BLaER1 (cell line): ENCODE measurements around the gene NXN.

Source experiments
- H3K27ac ChIP-seq: shearing (Covaris generic); formaldehyde crosslinking; 2 replicates; pipeline ENCODE4 v1.8.1; 2022
- H3K27me3 ChIP-seq: shearing (Covaris generic); formaldehyde crosslinking; 2 replicates; pipeline ENCODE4 v1.8.1; 2022
- H3K36me3 ChIP-seq: shearing (Covaris generic); formaldehyde crosslinking; 2 replicates; pipeline ENCODE4 v1.8.1; 2022
- H3K4me1 ChIP-seq: shearing (Covaris generic); formaldehyde crosslinking; 2 replicates; pipeline ENCODE4 v1.8.1; 2022
- H3K4me2 ChIP-seq: shearing (Covaris generic); formaldehyde crosslinking; 2 replicates; pipeline ENCODE4 v1.8.1; 2022
- H3K4me3 ChIP-seq: shearing (Covaris generic); formaldehyde crosslinking; 2 replicates; pipeline ENCODE4 v1.8.1; 2022
- H3K9ac ChIP-seq: shearing (Covaris generic); formaldehyde crosslinking; 2 replicates; pipeline ENCODE4 v1.8.1; 2022
- H3K9me3 ChIP-seq: shearing (Covaris generic); formaldehyde crosslinking; 2 replicates; pipeline ENCODE4 v1.8.1; 2022
- H4K20me1 ChIP-seq: shearing (Covaris generic); formaldehyde crosslinking; 2 replicates; pipeline ENCODE4 v1.8.1; 2022
- Cebpa-rat ChIP-seq: shearing (Covaris generic); IDR thresholded peaks from 2 replicates; pipeline ENCODE4 v1.8.1; 2022

NXN gene

GRCh38 chr17:979539-980405, at the start of gene NXN:
Gene NXN, minus strand, starts transcription at chr17:979776.
- H3K36me3 ChIP-seq: peaks cover 14% of the 10 kb centered on the region
- no peaks in the 10 kb centered on the region for H3K9me3 ChIP-seq
- peaks cover 71% of the 10 kb centered on the region for H3K4me1 ChIP-seq
- H3K27me3 ChIP-seq: no peaks in the 10 kb centered on the region
- peaks cover 40% of the 10 kb centered on the region for H4K20me1 ChIP-seq
- H3K4me3 ChIP-seq: peak within 1 kb of the TSS; percentile 95
- H3K4me2 ChIP-seq: peak within 1 kb of the TSS; percentile 94
- no peak for TF ChIP-seq Cebpa-rat
- H3K27ac ChIP-seq: peak within 1 kb of the TSS; percentile 95
- peak within 1 kb of the TSS; percentile 96 for H3K9ac ChIP-seq

- Histone ChIP-seq H3K36me3 (peaks cover 17% of the 10 kb centered on the region; the same call in 1 of the 2 replicates), H3K27ac (no peak overlapping the region), H3K4me3 (no peak overlapping the region), H3K27me3 (no peaks in the 10 kb centered on the region), H3K4me1 (peaks cover 33% of the 10 kb centered on the region), H3K9ac (no peak overlapping the region), H3K9me3 (no peaks in the 10 kb centered on the region), H3K4me2 (no peak overlapping the region), H4K20me1 (peaks cover 19% of the 10 kb centered on the region)
- no peak for TF ChIP-seq Cebpa-rat
These were observed 47.5 kb upstream of the NXN start for GRCh38 chr17:1027044-1027443.

GRCh38 chr17:1026599-1026975, 47.0 kb upstream of the NXN start:
- Histone ChIP-seq H3K27me3 (no peaks in the 10 kb centered on the region), H3K36me3 (peaks cover 17% of the 10 kb centered on the region; the same call in 1 of the 2 replicates), H3K27ac (no peak overlapping the region), H3K9me3 (no peaks in the 10 kb centered on the region), H3K4me1 (peaks cover 36% of the 10 kb centered on the region), H3K9ac (no peak overlapping the region), H4K20me1 (peaks cover 17% of the 10 kb centered on the region; the same call in 1 of the 2 replicates), H3K4me3 (no peak overlapping the region), H3K4me2 (no peak overlapping the region)
- no peak for TF ChIP-seq Cebpa-rat

- no peak overlapping the region for H3K9ac ChIP-seq
- no peaks in the 10 kb centered on the region for H3K27me3 ChIP-seq
- H3K4me2 ChIP-seq: no peak overlapping the region
- no peak overlapping the region for H3K4me3 ChIP-seq
- peaks cover 17% of the 10 kb centered on the region; the same call in 1 of the 2 replicates for H3K36me3 ChIP-seq
- H3K4me1 ChIP-seq: peaks cover 42% of the 10 kb centered on the region
- peaks cover 17% of the 10 kb centered on the region; the same call in 1 of the 2 replicates for H4K20me1 ChIP-seq
- H3K27ac ChIP-seq: no peak overlapping the region; the same call in 1 of the 2 replicates
- no peaks in the 10 kb centered on the region for H3K9me3 ChIP-seq
- TF ChIP-seq Cebpa-rat: no peak
These were observed 46.4 kb upstream of the NXN start for GRCh38 chr17:1025733-1026598.

- H3K4me2 ChIP-seq: no peak overlapping the region
- H3K9me3 ChIP-seq: no peaks in the 10 kb centered on the region
- TF ChIP-seq Cebpa-rat: no peak
- no peak overlapping the region for H3K4me3 ChIP-seq
- H3K36me3 ChIP-seq: peaks cover 12% of the 10 kb centered on the region; the same call in 1 of the 2 replicates
- no peaks in the 10 kb centered on the region for H3K27me3 ChIP-seq
- no peak overlapping the region for H3K9ac ChIP-seq
- H3K27ac ChIP-seq: no peak overlapping the region
- H4K20me1 ChIP-seq: peaks cover 7% of the 10 kb centered on the region; the same call in 1 of the 2 replicates
- peaks cover 61% of the 10 kb centered on the region for H3K4me1 ChIP-seq
These were observed 44.5 kb upstream of the NXN start for GRCh38 chr17:1024076-1024475.

- Histone ChIP-seq H3K4me2 (peak overlapping the region; percentile 86), H3K4me3 (no peak overlapping the region), H3K4me1 (peaks cover 62% of the 10 kb centered on the region), H3K9ac (peak overlapping the region; percentile 32; the same call in 1 of the 2 replicates), H3K36me3 (peaks cover 12% of the 10 kb centered on the region; the same call in 1 of the 2 replicates), H4K20me1 (peaks cover 10% of the 10 kb centered on the region; the same call in 1 of the 2 replicates), H3K9me3 (no peaks in the 10 kb centered on the region), H3K27me3 (no peaks in the 10 kb centered on the region), H3K27ac (peak overlapping the region; percentile 63)
- TF ChIP-seq Cebpa-rat: no peak
These were observed 42.9 kb upstream of the NXN start for GRCh38 chr17:1022278-1023024.

- H4K20me1 ChIP-seq: peaks cover 10% of the 10 kb centered on the region; the same call in 1 of the 2 replicates
- no peak overlapping the region for H3K9ac ChIP-seq
- H3K4me3 ChIP-seq: no peak overlapping the region
- peaks cover 6% of the 10 kb centered on the region; the same call in 1 of the 2 replicates for H3K36me3 ChIP-seq
- H3K4me2 ChIP-seq: peak overlapping the region; percentile 86
- no peaks in the 10 kb centered on the region for H3K9me3 ChIP-seq
- no peaks in the 10 kb centered on the region for H3K27me3 ChIP-seq
- H3K27ac ChIP-seq: peak overlapping the region; percentile 46
- no peak for TF ChIP-seq Cebpa-rat
- H3K4me1 ChIP-seq: peaks cover 71% of the 10 kb centered on the region
These were observed 41.6 kb upstream of the NXN start for GRCh38 chr17:1021147-1021546.

- Histone ChIP-seq H3K9me3 (no peaks in the 10 kb centered on the region), H3K4me3 (0 out of 2 replicates have a peak overlapping the region, but pooled peaks have one; percentile 31), H4K20me1 (peaks cover 10% of the 10 kb centered on the region; the same call in 1 of the 2 replicates), H3K27me3 (no peaks in the 10 kb centered on the region), H3K27ac (peak overlapping the region; percentile 81), H3K4me1 (peaks cover 72% of the 10 kb centered on the region), H3K9ac (peak overlapping the region; percentile 58), H3K36me3 (no peaks in the 10 kb centered on the region; the same call in 1 of the 2 replicates), H3K4me2 (peak overlapping the region; percentile 86)
- TF ChIP-seq Cebpa-rat: no peak
These were observed 39.9 kb upstream of the NXN start for GRCh38 chr17:1019451-1019850.

- Histone ChIP-seq H3K4me1 (peaks cover 77% of the 10 kb centered on the region), H3K27me3 (no peaks in the 10 kb centered on the region), H3K9me3 (no peaks in the 10 kb centered on the region), H4K20me1 (peaks cover 10% of the 10 kb centered on the region; the same call in 1 of the 2 replicates), H3K27ac (peak overlapping the region; percentile 81), H3K4me2 (peak overlapping the region; percentile 86), H3K9ac (peak overlapping the region; percentile 58; the same call in 1 of the 2 replicates), H3K36me3 (no peaks in the 10 kb centered on the region), H3K4me3 (no peak overlapping the region)
- no peak for TF ChIP-seq Cebpa-rat
These were observed 39.0 kb upstream of the NXN start for GRCh38 chr17:1018547-1018946.
